K562 (cell line): ENCODE measurements around the gene PCSK2. TPM values are rescaled to one million over a fixed set of nuclear protein-coding genes. Genes with fewer than 3 reads are reported as not detected.

Experiments used
- ATAC-seq: fragments of 200-7000 bp; cut with Tn5 transposase; 3 replicates; pipeline ENCODE4 v1.9.1; 2020; ENCODE audit warnings: moderate library complexity
- BruUV-seq: library from RNA; stranded (reverse); fragments of 400-500 nt; replicated peaks from 2 replicates; lab custom pipeline; 2021; lab: Mats Ljungman, UMichigan
- CTCF ChIA-PET: fragments of 300-600 bp; formaldehyde crosslinking; extraction: SDS; loops from one replicate; lab custom pipeline; 2021; ENCODE audit warnings: low intra/inter-chr PET ratio; lab: Yijun Ruan, JAX
- POLR2A ChIA-PET: fragments of 300-600, 350-650 bp; sonication (Branson Sonifier 250); formaldehyde crosslinking; extraction: SDS; loops from one replicate; lab custom pipeline; 2021; ENCODE audit warnings: antibody characterized with exemption, inconsistent platforms; lab: Yijun Ruan, JAX
- DNase-seq, 4 experiments: peaks; one replicate each; pipeline versions ENCODE4 v3.0.0 to v3.0.0-alpha.2; 2011 to 2018; ENCODE audit warnings: low spot score in 3 of 4, mixed read lengths in 3 of 4; ENCODE audit errors: extremely low read depth in 1 of 4
- FAIRE-seq: peaks from 2 replicates; lab custom pipeline; 2011; peaks lifted over from hg19 to GRCh38; lab: Jason Lieb, UNC
- H2AFZ ChIP-seq: 2 replicates; pipeline ENCODE4 v1.6.0; 2011; ENCODE audit warnings: low read depth, low read length, control low read depth, inconsistent platforms
- H3K27ac ChIP-seq: fragments of 200-600 bp; 3 replicates; pipeline ENCODE4 v1.8.0; 2011; ENCODE audit warnings: low read depth, mild to moderate bottlenecking, control low read depth, inconsistent platforms, low read length, moderate library complexity, mixed read lengths; ENCODE audit errors: extremely low read depth
- H3K27me3 ChIP-seq, 2 experiments: fragments of 300-600 bp in 1 of 2; 2 replicates in 1 of 2; 3 replicates in 1 of 2; pipeline versions ENCODE4 v1.6.0 to v1.8.0; 2011; ENCODE audit warnings: inconsistent platforms in 2 of 2, low read length in 2 of 2, mild to moderate bottlenecking in 1 of 2, mixed read lengths in 1 of 2, moderate library complexity in 1 of 2; ENCODE audit not compliant: control insufficient read depth in 2 of 2, insufficient read depth in 2 of 2
- H3K36me3 ChIP-seq: fragments of 300-600 bp; 3 replicates; pipeline ENCODE4 v1.8.0; 2011; ENCODE audit warnings: mild to moderate bottlenecking, low read length, inconsistent platforms; ENCODE audit not compliant: control insufficient read depth, insufficient read depth
- H3K4me1 ChIP-seq, 2 experiments: fragments of 200-600 bp in 1 of 2; replicated peaks in 1 of 2; 2 replicates in 1 of 2; 3 replicates in 1 of 2; pipeline versions ENCODE4 v1.5.1 to v1.8.0; 2011; ENCODE audit warnings: inconsistent platforms in 2 of 2, low read length in 2 of 2, mild to moderate bottlenecking in 1 of 2, mixed read lengths in 1 of 2, moderate library complexity in 1 of 2; ENCODE audit not compliant: control insufficient read depth in 2 of 2, insufficient read depth in 2 of 2
- H3K4me2 ChIP-seq: 2 replicates; pipeline ENCODE4 v1.6.1; 2011; ENCODE audit warnings: low read length, control low read depth, inconsistent platforms, mixed read lengths; ENCODE audit not compliant: insufficient read depth
- H3K4me3 ChIP-seq: fragments of 200-600 bp; sonication (generic), shearing (Covaris generic); 2 replicates; pipeline ENCODE4 v1.5.1; 2016; ENCODE audit warnings: control low read depth, inconsistent platforms
- H3K79me2 ChIP-seq: fragments of 200-600 bp; 3 replicates; pipeline ENCODE4 v1.8.0; 2011; ENCODE audit warnings: low read length, inconsistent platforms; ENCODE audit not compliant: control insufficient read depth, insufficient read depth
- H3K9ac ChIP-seq, 2 experiments: 2 replicates each; pipeline versions ENCODE4 v1.6.0 to v1.6.1; 2011; ENCODE audit warnings: low read depth in 2 of 2, low read length in 2 of 2, control low read depth in 1 of 2, inconsistent platforms in 1 of 2, mild to moderate bottlenecking in 1 of 2, mixed read lengths in 1 of 2; ENCODE audit not compliant: insufficient read depth in 1 of 2
- H3K9me1 ChIP-seq: one replicate; pipeline ENCODE4 v1.6.0; 2011; ENCODE audit warnings: inconsistent platforms, mild to moderate bottlenecking, low read length, moderate library complexity; ENCODE audit not compliant: control insufficient read depth, insufficient read depth
- H3K9me3 ChIP-seq: replicated peaks from 2 replicates; pipeline ENCODE4 v1.5.1; 2011; ENCODE audit warnings: low read depth, low read length, inconsistent platforms; ENCODE audit not compliant: control insufficient read depth, insufficient read depth
- H4K20me1 ChIP-seq: replicated peaks from 2 replicates; pipeline ENCODE4 v1.6.1; 2011; ENCODE audit warnings: low read length, inconsistent platforms, mixed read lengths; ENCODE audit not compliant: control insufficient read depth, insufficient read depth
- ARNT ChIP-seq, 2 experiments: fragments of 450-650 bp; IDR thresholded peaks; 2 replicates each; pipeline ENCODE4 v1.6.1; 2016; ENCODE audit warnings: mild to moderate bottlenecking in 1 of 2
- BCOR ChIP-seq: fragments of 450-650 bp; IDR thresholded peaks from 2 replicates; pipeline ENCODE4 v1.6.1; 2016
- BRD9 ChIP-seq: fragments of 450-650 bp; IDR thresholded peaks from 2 replicates; pipeline ENCODE4 v1.6.1; 2018; ENCODE audit warnings: low read depth; ENCODE audit not compliant: partially characterized antibody
- CBX2 ChIP-seq: fragments of 200-600 bp; sonication (generic); IDR thresholded peaks from one replicate; pipeline ENCODE4 v1.6.1; 2012; ENCODE audit warnings: mild to moderate bottlenecking, low read length, inconsistent platforms; ENCODE audit not compliant: insufficient read depth, poor library complexity, severe bottlenecking
- CCAR2 ChIP-seq: fragments of 200-400 bp; formaldehyde crosslinking; IDR thresholded peaks from 2 replicates; pipeline ENCODE4 v1.6.1; 2017; ENCODE audit warnings: mild to moderate bottlenecking, low read depth, low read length
- CHCHD3 ChIP-seq: fragments of 250-450 bp; sonication (Bioruptor Pico); IDR thresholded peaks from 2 replicates; pipeline ENCODE4 v2.1.2; 2022; ENCODE audit warnings: mild to moderate bottlenecking
- CHD2 ChIP-seq: IDR thresholded peaks from 2 replicates; pipeline ENCODE4 v1.6.1; 2011; ENCODE audit warnings: low read depth, low read length
- LEF1 ChIP-seq: fragments of 450-650 bp; IDR thresholded peaks from 2 replicates; pipeline ENCODE4 v1.6.1; 2016; ENCODE audit warnings: mild to moderate bottlenecking
- NFATC3 ChIP-seq: fragments of 450-650 bp; IDR thresholded peaks from 2 replicates; pipeline ENCODE4 v1.6.1; 2017; ENCODE audit warnings: mild to moderate bottlenecking
- NR4A1 ChIP-seq, 2 experiments: fragments of 250-450 bp in 1 of 2; fragments of 450-650 bp in 1 of 2; sonication (Bioruptor Pico) in 1 of 2; IDR thresholded peaks; 2 replicates each; pipeline versions ENCODE4 v1.4.0 to v1.6.1; 2016 to 2020; ENCODE audit warnings: mild to moderate bottlenecking in 2 of 2, missing compliant biosample characterization in 1 of 2, missing genetic modification characterization in 1 of 2, moderate library complexity in 1 of 2
- STAG1 ChIP-seq: sonication (generic); formaldehyde crosslinking; IDR thresholded peaks from 2 replicates; pipeline ENCODE4 v1.5.0; 2020; ENCODE audit warnings: missing genetic modification reagents, borderline replicate concordance
- ZNF431 ChIP-seq: sonication (generic); formaldehyde crosslinking; IDR thresholded peaks from 2 replicates; pipeline ENCODE4 v1.8.0; 2022; ENCODE audit warnings: mild to moderate bottlenecking, missing genetic modification reagents
- ZNF507 ChIP-seq: conservative IDR thresholded peaks from 2 replicates; pipeline ENCODE4 v1.6.1; 2017; ENCODE audit warnings: missing genetic modification characterization, missing compliant biosample characterization
- WGBS: fragments of 100-300 bp; shearing (Covaris generic); methylation state at CpG from one replicate; pipeline ENCODE4 v1.1.6; 2016; ENCODE audit warnings: low coverage, mixed read lengths; ENCODE audit not compliant: insufficient coverage; ENCODE audit errors: missing lambda C conversion rate; 5-methylcytosine and 5-hydroxymethylcytosine counted together
- in situ Hi-C: fragments of 300-500 bp; cut with MboI; formaldehyde crosslinking; loops from 4 replicates; pipeline ENCODE4 v1.15.0; 2018; ENCODE audit warnings: inconsistent platforms, mixed read lengths
- intact Hi-C: fragments of 100-400 bp; cut with micrococcal nuclease; formaldehyde crosslinking; loops from 2 replicates; pipeline ENCODE4 v1.14.2; 2022
- polyA plus RNA-seq, 8 experiments: library from polyadenylated mRNA; depleted of rRNA in 4 of 8; stranded (reverse) in 5 of 8; unstranded in 3 of 8; fragments of >200 nt; fragmentation: Nextera tagmentation in 2 of 8; fragmentation: Illumina TruSeq in 1 of 8; extraction: Ambion mirVana in 2 of 8; extraction: Trizol in 1 of 8; gene quantifications; 2 replicates each; pipeline versions ENCODE4 v1.2.1 to v1.2.3, GENCODE V29; 2011 to 2014; ENCODE audit warnings: inconsistent platforms in 1 of 8, missing spikeins in 1 of 8
- total RNA-seq, 7 experiments: library from RNA; depleted of rRNA in 6 of 7; stranded (reverse); fragments of >200 nt in 6 of 7; fragmentation: Illumina TruSeq in 2 of 7; extraction: Trizol in 2 of 7; gene quantifications; 2 replicates each; pipeline versions ENCODE4 v1.2.1 to v1.2.3, GENCODE V29; 2011 to 2021; ENCODE audit warnings: low replicate concordance in 1 of 7

Gene PCSK2
- total and polyA plus RNA-seq, 9 of the 15 experiments (the other 6 are each of a cell fraction or from before 2014, with no cell fraction given): 0.04 to 0.07 (median 0.05) TPM; not detected in 6

DNA sequence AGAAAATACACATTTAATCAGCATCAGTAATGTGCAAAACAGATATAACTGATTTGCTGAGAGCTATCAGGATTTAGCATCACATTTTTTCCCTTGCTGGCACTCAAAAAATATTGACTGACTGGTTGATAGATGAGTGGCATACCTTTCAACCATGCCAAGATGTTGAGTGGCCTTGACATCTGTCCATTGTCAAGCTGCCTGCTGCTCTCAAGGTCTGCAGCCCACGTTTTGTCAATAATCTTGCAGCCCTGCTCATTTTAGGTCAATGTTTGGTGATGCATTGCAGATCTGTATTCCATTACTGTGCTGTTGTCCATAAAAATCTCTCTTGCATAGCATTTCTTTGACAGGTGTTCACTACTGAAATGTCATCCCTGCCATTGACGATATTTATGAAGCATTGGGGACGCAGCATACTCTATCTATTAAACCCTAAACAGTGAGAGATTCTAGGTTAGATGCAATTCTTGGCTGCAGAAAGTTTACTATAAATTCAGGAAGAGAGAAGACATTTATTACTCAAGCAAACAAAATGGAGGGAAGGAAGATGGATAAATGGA lies 192.7 kb downstream of the PCSK2 start:
- no TSS peak for BruUV-seq
- TF ChIP-seq CHCHD3 (CRISPR knock-in tag) (no peak), NFATC3 (no peak), ZNF507 (tag) (no peak), BCOR (no peak), LEF1 (no peak), ZNF431 (CRISPR knock-in tag) (no peak), CCAR2 (no peak), CBX2 (no peak), STAG1 (CRISPR knock-in tag) (no peak), NR4A1 (CRISPR knock-in tag; IDR thresholded peaks at IDR 0.05) (no peak), NR4A1 (tag; IDR thresholded peaks at IDR 0.05) (no peak), ARNT (IDR thresholded peaks at IDR 0.05) (no peak), BRD9 (no peak), CHD2 (no peak)
- Histone ChIP-seq H3K4me2 (no peak overlapping the region), H3K27ac (no peak overlapping the region), H4K20me1 (no peaks in the 10 kb centered on the region), H3K9me3 (no peaks in the 10 kb centered on the region), H3K4me3 (no peak overlapping the region), H3K4me1 (no peaks in the 10 kb centered on the region), H3K27me3 (no peaks in the 10 kb centered on the region), H3K9me1 (no peaks in the 10 kb centered on the region), H2AFZ (no peak overlapping the region), H3K36me3 (no peaks in the 10 kb centered on the region), H3K9ac (no peak overlapping the region), H3K79me2 (no peaks in the 10 kb centered on the region)
- intact Hi-C loops: no loop called here
- no peak for DNase-seq
- ATAC-seq: no peak
- no peak for FAIRE-seq
- ChIA-PET POLR2A (interaction anchor here (0.8 kb wide), 1 partner anchor 55 kb away, joined by 3 read pairs; no protein-coding TSS in a partner anchor), CTCF (no interaction called here)
- WGBS: 0% methylated on average over 3 of the region's 3 CpGs
- in situ Hi-C loops: loop anchor here (10.0 kb wide), 1 partner anchor 615 kb away; no protein-coding TSS in a partner anchor
